GM12874 (cell line): ENCODE results near the gene ST7.

Experiments used
- CTCF ChIP-seq: IDR thresholded peaks from 2 replicates; pipeline ENCODE4 v1.5.1; 2011; ENCODE audit warnings: low read depth, mild to moderate bottlenecking, control low read depth, low read length, moderate library complexity; ENCODE audit not compliant: insufficient read depth

The ST7 gene

GRCh38 chr7:117082647-117083046, 129.3 kb downstream of the ST7 start:
- TF ChIP-seq CTCF: no peak

DNA sequence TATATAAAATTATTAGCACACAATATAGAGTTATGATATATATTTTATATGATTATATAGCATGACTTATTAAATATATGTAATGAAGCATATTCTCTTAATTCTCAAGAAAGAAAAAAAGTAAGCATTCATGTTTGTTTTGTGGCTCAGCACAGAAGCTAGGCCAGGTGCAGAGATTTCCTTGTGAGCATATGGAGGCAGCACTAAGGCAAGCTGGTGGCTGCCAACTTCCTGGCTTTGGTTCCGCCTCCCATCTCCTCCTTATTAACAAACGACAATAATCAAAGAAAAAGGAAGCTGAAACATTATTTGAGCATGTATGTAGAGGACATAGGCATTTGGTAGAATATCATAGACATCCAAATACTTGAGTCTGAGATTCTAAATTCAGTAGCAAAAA, 130.3 kb downstream of the ST7 start:
- no peak for TF ChIP-seq CTCF

DNA sequence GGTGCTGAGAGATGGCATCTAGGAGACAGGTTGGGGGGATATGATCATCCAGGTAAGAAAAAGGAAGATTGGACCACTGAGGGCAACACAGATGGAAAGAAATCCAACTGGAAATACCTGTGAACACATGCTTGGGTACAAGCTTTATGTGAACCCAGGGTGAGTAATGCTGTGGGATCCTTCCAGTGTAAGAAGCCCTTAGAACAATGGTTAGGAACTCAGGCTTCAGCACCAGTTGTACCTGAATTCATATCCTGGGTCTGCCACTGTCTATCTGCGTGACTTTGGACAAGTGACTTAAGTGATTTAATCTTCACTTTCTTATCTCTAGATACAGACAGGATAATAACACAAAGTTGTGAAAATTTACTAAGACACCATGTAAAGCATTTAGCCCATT, 131.0 kb downstream of the ST7 start:
- no peak for TF ChIP-seq CTCF

GRCh38 chr7:117085275-117085674, 132.0 kb downstream of the ST7 start:
- TF ChIP-seq CTCF: no peak

GRCh38 chr7:117085769-117086463, 132.6 kb downstream of the ST7 start:
- TF ChIP-seq CTCF: no peak

- no peak for TF ChIP-seq CTCF
Measured at GRCh38 chr7:117086788-117087187, 133.5 kb downstream of the ST7 start.

DNA sequence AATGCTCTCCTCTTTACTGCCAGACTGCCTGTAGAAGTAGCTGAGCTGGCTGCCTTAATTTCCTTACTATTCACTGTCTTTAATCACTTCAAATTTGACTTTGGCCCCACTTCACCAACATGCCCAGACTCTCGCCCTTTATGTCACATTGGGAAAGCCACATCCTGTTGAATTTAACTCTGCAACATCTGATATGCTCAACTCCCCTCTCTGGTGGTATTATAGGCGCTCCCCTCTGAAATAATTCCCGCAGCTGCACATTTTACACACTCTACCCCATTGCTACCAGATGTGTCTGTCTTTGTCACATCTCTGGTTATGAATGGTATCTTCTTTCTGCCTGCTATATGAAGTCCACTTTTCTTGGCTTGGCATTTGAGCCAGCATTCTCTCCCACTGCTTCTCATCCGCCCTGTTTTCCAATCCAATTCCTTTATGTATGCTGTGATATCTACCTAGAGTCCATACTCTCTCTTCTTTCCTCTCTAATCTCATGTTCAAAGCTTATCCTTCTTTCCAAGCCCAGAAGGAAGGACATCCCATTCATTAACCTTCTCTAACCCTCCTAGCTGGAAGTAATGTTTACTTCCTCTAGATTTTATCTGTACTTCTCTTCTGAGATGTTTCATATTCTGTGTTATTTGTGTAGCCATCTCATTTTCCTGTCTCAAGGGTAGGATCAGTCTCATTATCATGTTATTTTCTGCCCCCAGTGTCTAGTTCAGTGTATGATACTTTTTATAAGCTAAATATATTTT, 134.5 kb downstream of the ST7 start:
- TF ChIP-seq CTCF: no peak
